ENCODE data around the gene DDB1.
"Not testable (repeated sequence)": the region's sequence is repeated elsewhere in the genome, so short reads cannot be mapped to it uniquely, and the experiment has no call there.

The DDB1 gene

DNA sequence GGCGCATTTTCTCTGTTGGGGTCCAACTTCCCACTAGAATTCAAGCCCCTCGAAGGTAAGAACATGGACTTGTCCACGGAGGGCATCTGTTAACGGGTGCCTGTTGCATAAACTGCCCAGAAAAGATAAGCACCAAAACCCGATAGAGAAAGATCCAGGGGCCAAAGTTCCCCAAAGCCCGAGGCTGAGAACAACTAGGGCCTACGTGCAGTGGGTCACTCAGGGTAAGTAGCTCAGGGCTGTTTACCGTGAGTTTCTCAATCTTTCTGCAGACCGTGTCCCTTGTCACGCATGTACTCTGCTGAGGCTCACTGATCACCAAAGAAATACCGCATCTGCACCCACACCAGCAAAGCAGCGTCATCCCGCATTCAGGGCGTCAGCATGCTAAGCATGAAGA lies 67.5 kb downstream of the DDB1 start:
- no peak for DNase-seq

- no peak for DNase-seq
Observed at GRCh38 chr11:61264795-61265194, 68.1 kb downstream of the DDB1 start.

DNA sequence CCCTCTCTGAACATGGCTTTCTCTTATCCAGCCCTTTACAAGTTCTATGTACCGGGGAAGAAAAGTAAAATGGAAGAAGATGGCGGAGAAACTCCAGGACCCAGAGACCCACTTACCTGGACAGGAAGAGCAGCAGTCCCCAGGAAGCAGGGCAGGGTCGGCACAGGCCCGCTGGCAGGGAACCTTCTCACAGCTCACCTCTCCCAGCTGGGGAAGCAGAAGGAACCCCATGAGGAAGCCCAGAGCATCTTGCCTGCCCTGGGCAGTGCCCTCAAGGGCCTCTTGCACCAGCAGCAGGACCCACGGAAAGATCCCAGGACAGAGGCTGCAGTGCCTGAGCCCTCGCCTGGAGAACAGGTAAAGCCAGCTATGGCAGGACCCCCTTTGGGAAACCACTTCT lies 68.5 kb downstream of the DDB1 start:
- DNase-seq, result no peak

DNA sequence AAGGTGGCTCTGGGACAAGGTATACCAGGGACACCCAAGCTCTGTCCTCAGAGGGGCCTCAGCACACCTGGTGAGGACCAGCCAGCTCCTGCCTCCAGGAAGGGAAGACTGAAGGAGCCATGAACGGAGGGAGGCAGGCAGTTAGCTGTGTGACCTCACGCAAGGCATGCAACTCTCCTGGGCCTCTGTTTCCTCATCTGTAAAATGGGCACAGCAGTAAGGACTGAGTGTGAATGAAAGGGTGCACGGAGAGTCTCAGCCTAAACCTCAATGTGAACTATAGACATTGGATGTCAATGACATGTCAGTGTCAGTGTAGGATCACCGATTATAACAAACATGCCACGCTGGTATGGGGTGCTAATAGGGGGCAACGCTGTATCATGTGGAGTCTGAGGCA lies 73.5 kb downstream of the DDB1 start:
- DNase-seq, result no peak

DNA sequence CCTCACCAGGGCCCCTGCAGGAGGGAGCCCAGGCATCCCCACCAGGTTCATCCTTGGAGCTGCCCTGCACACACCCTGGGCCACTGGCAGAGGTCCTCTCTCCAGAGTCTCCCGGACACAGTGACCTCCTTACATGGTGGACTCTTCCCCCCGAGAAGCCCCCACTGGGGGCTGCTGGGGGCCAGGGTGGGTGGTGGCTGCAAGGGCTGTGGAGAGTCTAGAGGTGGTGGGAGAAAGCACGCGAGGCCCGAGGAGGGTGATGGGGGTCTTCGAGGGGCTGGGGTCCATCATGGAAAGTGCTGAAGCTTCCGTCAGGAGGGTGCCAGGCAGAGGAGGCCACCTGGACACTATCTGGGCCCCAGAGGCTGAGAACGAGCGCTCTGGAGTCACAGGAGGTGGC lies 74.4 kb downstream of the DDB1 start:
- no peak for DNase-seq

GRCh38 chr11:61256710-61257482 lies 76.0 kb downstream of the DDB1 start:
- no peak for DNase-seq

DNA sequence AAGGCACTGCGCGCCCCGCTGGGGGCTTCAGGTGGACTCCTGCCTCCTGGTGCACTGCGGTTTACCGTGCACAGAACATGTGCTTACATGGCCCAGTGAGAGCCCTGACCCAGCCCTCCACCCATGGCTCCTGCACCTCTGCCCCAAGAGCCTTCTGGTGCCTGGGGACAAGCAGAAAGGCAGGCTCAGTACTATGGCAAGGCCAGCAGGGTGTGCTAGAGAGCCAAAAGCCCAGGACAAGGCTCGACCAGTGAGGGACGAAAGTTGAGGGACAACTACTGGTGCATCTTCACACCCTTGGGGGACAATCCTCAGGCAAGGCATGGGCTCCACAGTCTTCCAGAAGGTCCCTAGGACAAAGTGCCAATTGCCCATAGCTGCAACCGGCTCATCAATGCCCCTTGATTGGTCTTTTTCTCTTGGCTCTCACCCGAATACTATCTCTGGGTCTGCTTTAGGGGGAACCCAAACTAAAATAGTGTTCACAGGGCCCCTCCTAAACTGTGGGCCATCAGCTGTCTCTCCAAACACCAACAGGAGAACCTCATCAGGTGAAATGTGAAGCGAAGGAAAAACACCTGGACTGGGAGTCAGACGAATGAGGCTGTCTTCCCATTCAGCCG lies 78.4 kb downstream of the DDB1 start:
- DNase-seq, result peak; percentile 15

DNA sequence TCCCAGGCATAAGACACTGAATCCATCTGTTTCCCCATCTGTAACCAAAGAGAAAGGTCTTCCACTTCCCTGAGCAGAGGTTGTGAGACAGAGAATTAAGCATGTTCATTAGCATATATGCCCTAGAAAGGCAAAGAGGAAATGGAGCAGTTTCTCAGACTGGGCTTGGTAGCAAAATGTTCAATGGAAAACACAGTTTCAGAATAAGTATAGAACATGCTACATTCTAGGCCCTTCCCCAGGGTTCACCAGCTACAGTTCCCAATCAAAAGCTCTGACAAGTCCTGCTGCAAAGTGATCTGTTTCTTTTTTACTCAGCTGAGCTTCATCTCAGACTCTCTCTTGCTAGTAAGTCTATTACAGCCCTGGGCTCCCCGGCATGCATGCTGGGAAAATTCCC lies 80.6 kb downstream of the DDB1 start:
- DNase-seq, result not testable (repeated sequence)

DNA sequence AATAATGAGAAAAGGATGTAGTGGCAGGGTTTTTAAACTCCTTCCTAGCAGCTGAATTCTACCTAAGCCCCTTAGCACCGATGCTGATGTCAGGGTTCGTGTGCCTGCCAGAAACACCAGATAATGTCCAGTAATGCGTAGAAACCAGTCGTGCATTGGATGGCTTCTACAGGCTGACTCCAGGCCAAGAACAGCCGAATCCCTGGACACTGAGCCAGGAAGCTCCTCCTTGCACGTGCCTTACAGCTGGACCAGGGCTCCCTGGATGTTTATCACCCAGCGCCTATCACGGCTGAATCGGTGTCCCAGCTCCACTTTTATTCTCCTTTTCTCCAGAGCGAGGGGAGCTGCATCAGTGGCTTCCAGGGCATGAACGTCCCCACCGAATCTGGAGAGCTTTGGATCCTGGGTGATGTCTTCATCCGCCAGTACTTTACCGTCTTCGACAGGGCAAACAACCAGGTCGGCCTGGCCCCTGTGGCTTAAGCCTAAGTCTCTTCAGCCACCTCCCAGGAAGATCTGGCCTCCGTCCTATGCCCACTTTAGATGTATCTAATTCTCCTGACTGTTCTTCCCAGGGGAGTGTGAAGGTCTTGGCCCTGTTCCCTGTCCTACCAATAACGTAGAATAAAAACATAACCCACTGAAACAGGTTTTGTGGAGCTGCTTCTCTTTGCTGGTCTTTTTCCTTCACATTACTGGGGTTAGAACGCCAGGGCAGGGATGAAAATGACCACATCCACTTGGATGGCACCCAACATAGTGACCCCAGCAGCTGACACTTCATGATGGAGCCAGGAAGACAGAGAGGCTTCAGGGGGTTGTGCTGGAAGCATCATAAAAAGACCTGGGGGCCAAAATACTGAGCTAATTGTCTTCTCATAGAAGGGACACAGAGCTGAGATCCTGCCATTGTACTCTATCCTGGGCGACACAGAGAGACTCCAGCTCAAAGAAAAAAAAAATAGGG lies 81.8 kb downstream of the DDB1 start:
- DNase-seq, result not testable (repeated sequence)

Data from NCI-H1105 (cell line).